ENCODE data around the gene ADAMTS5. TPM values are rescaled to one million over a fixed set of nuclear protein-coding genes. Genes with fewer than 3 reads are reported as not detected.

Gene ADAMTS5
- total RNA-seq, result 1 to 10 TPM; 4.3 to 9.0 (median 7.4) TPM

DNA sequence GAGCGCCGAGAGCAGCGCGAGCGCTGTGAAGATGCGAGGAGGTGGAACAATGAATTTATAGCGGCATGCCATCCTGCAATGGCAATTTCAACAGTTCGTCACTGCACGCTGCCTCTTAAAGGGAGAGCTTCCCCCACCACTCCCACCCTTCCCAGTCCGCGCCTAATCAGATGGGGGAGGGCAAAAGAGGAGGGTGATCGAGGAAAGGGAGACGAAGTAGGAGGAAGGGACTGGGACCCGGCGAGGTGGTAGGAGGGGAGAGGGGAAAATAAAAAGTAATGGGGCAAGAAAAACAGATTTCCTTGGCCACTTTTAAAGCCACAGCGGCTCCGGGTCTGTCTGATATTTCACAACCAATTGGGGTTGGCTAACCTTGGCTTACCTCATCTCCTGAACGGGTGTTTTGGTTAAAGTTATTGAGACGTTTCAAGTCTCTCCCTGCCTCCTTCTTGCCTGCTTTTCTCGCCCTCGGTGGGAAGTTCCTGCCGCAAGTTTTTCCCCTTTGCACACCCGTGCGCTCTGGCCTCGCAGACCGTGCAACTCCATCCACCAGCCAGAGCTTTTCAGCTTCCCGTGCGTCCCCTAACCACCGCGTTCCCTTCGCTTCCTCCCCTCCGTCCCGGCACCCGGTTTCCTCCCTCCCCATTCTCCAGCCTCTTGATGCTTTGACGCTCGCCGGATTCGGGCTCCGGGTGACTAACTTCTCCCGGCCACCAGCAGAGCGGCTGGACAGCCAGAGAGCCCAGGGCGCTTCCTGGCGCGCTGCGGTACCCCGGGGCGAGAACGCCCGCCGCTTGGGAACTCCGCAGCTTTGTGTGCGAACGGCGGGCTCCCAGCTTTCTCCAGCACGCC is at the start of gene ADAMTS5:
Gene ADAMTS5, minus strand, starts transcription at position 27 of the 852 bp plus-strand sequence. CDS start 697 bp downstream, outside the sequence.
- Histone ChIP-seq H3K9me3 (no peaks in the 10 kb centered on the region), H3K4me1 (peaks cover 0 to 19% of the 10 kb centered on the region in 2 donors), H3K27ac (peak within 1 kb of the TSS; percentile 72 to 79 (median 77)), H3K27me3 (peaks cover 7 to 18% (median 9%) of the 10 kb centered on the region in 3 donors), H3K4me3 (peak within 1 kb of the TSS; percentile 63 to 71 (median 68)), H3K36me3 (no peaks in the 10 kb centered on the region)
- TF ChIP-seq, protein P1, sequence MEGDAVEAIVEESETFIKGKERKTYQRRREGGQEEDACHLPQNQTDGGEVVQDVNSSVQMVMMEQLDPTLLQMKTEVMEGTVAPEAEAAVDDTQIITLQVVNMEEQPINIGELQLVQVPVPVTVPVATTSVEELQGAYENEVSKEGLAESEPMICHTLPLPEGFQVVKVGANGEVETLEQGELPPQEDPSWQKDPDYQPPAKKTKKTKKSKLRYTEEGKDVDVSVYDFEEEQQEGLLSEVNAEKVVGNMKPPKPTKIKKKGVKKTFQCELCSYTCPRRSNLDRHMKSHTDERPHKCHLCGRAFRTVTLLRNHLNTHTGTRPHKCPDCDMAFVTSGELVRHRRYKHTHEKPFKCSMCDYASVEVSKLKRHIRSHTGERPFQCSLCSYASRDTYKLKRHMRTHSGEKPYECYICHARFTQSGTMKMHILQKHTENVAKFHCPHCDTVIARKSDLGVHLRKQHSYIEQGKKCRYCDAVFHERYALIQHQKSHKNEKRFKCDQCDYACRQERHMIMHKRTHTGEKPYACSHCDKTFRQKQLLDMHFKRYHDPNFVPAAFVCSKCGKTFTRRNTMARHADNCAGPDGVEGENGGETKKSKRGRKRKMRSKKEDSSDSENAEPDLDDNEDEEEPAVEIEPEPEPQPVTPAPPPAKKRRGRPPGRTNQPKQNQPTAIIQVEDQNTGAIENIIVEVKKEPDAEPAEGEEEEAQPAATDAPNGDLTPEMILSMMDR (IDR thresholded peaks at IDR 0.05 in 4 of 5, conservative IDR thresholded peaks at IDR 0.05 in 1 of 5), result no peak
- TF ChIP-seq POLR2A (IDR thresholded peaks at IDR 0.05), result peak in 1 of 2 donors; percentile 60
- in situ Hi-C loops (cut with MboI; ENCODE audit: low sequenced_read_pairs in 4 of 4), result no loop called here
- peak; percentile 54 to 65 for ATAC-seq
- DNase-seq, result peak; percentile 48 to 59
- intact Hi-C loops (cut with DNase I; ENCODE audit: low total_unique reads), result loop anchor here (1.0 to 10.0 kb wide), 3 partner anchors 122 to 278 kb away; partner anchors contain the start of gene ADAMTS1

DNA sequence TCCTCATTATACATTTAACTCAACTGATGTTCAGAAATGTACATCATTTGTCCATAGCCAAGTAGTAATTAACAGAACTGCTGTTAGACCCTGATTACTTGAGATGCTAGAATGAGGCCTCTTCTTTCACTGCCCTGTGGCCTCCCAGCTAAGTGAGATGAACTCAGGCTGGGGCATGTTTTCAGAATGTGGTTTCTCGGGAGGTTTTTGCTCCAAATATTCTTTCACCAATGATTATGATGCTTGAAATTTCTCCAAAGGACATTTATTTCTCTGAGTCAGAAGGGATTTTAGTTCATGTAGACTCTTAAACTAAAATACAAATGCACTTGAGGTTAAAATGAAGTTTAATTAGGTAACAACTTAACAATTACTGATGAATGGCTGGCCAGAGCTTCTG is 34.6 kb upstream of the ADAMTS5 start:
- TF ChIP-seq, protein P1 (IDR thresholded peaks at IDR 0.05 in 4 of 5, conservative IDR thresholded peaks at IDR 0.05 in 1 of 5), result no peak
- TF ChIP-seq POLR2A (IDR thresholded peaks at IDR 0.05), result no peak

DNA sequence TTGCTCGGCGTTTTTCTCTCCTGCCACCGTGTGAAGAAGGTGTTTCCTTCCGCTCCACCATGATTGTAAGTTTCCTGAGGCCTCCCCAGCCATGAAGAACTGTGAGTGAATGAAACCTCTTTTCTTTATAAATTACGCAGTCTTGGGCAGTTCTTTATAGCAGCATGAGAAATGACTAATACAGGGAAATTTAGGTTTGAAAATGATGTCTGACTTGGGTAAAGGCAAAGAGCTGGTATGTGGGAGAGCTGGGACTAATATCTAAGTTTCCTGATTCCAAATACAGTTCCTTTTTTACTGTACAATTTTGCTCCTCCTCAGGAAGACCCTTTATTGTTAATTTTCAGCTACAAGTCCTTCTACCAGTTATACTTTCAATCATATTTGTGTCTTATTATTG is 16.7 kb upstream of the ADAMTS5 start:
- ATAC-seq (no peak), DNase-seq (no peak)
- Histone ChIP-seq H3K4me1 (no peaks in the 10 kb centered on the region), H3K27ac (no peak overlapping the region), H3K27me3 (no peaks in the 10 kb centered on the region), H3K4me3 (no peak overlapping the region), H3K9me3 (peaks cover 0 to 5% (median 0%) of the 10 kb centered on the region in 3 donors), H3K36me3 (no peaks in the 10 kb centered on the region)
- intact Hi-C loops (cut with DNase I; ENCODE audit: low total_unique reads), result no loop called here
- in situ Hi-C loops (cut with MboI; ENCODE audit: low sequenced_read_pairs in 4 of 4), result no loop called here
- TF ChIP-seq, protein P1 (IDR thresholded peaks at IDR 0.05 in 4 of 5, conservative IDR thresholded peaks at IDR 0.05 in 1 of 5), result no peak
- no peak for TF ChIP-seq POLR2A (IDR thresholded peaks at IDR 0.05)

More for the DNA sequence above, 34.6 kb upstream of the ADAMTS5 start:
- DNase-seq, result no peak
- Histone ChIP-seq H3K36me3 (no peaks in the 10 kb centered on the region), H3K27ac (no peak overlapping the region), H3K27me3 (no peaks in the 10 kb centered on the region), H3K4me3 (no peak overlapping the region), H3K9me3 (no peaks in the 10 kb centered on the region), H3K4me1 (no peaks in the 10 kb centered on the region)
- no peak for ATAC-seq
- in situ Hi-C loops (cut with MboI; ENCODE audit: low sequenced_read_pairs in 4 of 4) (no loop called here), intact Hi-C loops (cut with DNase I; ENCODE audit: low total_unique reads) (no loop called here)

DNA sequence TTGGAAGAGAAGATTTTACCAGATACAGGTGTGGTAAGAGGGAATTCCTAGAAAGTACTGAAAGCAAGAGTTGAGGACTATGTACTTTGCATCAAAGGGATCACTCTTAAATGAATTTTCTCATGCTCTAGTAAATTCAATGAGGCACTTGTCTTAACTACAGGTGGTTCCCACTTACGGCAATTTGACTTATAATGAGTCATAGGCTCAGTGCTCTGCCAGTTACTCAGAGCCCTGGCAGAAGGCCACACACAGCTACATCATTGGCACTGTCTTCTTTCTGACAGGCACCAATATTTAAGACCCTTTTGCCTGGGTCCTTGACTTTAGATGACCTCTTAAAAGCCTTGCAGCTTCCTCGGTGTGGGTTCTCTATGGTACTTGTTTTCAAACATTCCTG is 15.9 kb upstream of the ADAMTS5 start:
- no peaks in the 10 kb centered on the region for H3K4me1 ChIP-seq
- intact Hi-C loops (cut with DNase I; ENCODE audit: low total_unique reads) (no loop called here), in situ Hi-C loops (cut with MboI; ENCODE audit: low sequenced_read_pairs in 4 of 4) (no loop called here)
- H3K27ac ChIP-seq, result no peak overlapping the region
- DNase-seq (no peak), ATAC-seq (no peak)
- peaks cover 0 to 5% (median 0%) of the 10 kb centered on the region in 3 donors for H3K9me3 ChIP-seq
- no peaks in the 10 kb centered on the region for H3K36me3 ChIP-seq
- no peaks in the 10 kb centered on the region for H3K27me3 ChIP-seq
- TF ChIP-seq POLR2A (IDR thresholded peaks at IDR 0.05), result no peak
- TF ChIP-seq, protein P1 (IDR thresholded peaks at IDR 0.05 in 4 of 5, conservative IDR thresholded peaks at IDR 0.05 in 1 of 5), result no peak
- no peak overlapping the region for H3K4me3 ChIP-seq
